GM06990 (cell line): ENCODE results near the gene PKD1L1.
"Not testable (repeated sequence)": the region's sequence is repeated elsewhere in the genome, so short reads cannot be mapped to it uniquely, and the experiment has no call there.

ENCODE experiments used
- DNase-seq: peaks from one replicate; pipeline ENCODE4 v3.0.0-alpha.2; 2011; ENCODE audit not compliant: insufficient read length; ENCODE audit errors: extremely low read depth
- H3K27me3 ChIP-seq: replicated peaks from 2 replicates; pipeline ENCODE4 v1.6.0; 2011; ENCODE audit warnings: low read length; ENCODE audit not compliant: control insufficient read depth, insufficient read depth
- H3K36me3 ChIP-seq: 2 replicates; pipeline ENCODE4 v1.5.1; 2011; ENCODE audit warnings: low read length; ENCODE audit not compliant: control insufficient read depth, insufficient read depth
- H3K4me3 ChIP-seq: replicated peaks from 2 replicates; pipeline ENCODE4 v1.5.1; 2011; ENCODE audit warnings: low read depth, mild to moderate bottlenecking, control low read depth, low read length
- TF ChIP-seq, protein P1 (sequence below): IDR thresholded peaks from 2 replicates; pipeline ENCODE4 v1.5.1; 2011; ENCODE audit warnings: low read length, control low read depth, mild to moderate bottlenecking, inconsistent platforms; ENCODE audit not compliant: insufficient read depth, poor library complexity, severe bottlenecking

The PKD1L1 gene

DNA sequence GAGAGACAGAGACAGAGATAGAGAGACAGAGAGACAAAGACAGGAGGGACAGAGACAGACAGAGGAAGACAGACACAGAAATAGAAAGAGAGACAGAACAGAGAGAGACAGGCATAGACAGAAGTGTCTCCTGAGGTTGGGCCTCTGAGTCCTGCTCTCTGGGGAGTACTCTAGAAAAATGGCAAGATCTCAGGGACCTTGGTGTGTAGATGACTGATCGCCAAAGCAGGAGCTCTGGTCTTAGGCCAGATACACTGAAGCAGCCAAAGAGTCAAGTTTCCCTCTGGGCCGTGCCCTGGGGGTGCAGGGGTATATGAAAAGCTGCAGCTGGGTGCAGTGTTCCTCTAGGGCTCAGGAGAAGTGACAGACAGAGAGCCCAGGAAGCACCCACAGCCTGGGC, 189.7 kb downstream of the PKD1L1 start:
- no peak overlapping the region for H3K4me3 ChIP-seq
- TF ChIP-seq, protein P1, sequence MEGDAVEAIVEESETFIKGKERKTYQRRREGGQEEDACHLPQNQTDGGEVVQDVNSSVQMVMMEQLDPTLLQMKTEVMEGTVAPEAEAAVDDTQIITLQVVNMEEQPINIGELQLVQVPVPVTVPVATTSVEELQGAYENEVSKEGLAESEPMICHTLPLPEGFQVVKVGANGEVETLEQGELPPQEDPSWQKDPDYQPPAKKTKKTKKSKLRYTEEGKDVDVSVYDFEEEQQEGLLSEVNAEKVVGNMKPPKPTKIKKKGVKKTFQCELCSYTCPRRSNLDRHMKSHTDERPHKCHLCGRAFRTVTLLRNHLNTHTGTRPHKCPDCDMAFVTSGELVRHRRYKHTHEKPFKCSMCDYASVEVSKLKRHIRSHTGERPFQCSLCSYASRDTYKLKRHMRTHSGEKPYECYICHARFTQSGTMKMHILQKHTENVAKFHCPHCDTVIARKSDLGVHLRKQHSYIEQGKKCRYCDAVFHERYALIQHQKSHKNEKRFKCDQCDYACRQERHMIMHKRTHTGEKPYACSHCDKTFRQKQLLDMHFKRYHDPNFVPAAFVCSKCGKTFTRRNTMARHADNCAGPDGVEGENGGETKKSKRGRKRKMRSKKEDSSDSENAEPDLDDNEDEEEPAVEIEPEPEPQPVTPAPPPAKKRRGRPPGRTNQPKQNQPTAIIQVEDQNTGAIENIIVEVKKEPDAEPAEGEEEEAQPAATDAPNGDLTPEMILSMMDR = no peak
- no peaks in the 10 kb centered on the region for H3K27me3 ChIP-seq
- H3K36me3 ChIP-seq = no peaks in the 10 kb centered on the region
- no peak for DNase-seq

DNA sequence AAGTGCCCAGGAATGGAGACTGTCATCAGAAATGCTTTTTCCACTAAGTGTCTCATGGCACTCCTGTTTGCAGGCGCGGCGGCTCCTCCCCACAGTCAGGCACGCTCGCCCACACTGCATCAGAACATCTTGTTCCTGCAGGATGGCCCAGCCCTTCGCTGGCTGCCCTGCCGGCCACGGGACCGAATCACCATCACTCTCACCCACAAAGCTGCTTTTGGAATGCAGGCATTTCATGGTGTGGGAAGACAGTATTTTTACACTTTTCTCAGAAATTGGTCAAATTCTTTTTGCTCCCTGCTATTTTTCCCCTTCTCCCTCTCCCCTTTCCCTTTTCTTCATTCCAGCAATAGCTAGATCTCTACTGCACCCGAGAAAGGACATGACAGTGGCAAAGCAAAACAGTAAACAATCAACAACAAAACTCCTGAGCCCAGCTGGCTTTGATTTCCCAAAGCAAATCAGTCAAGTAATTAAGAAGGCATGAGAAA, 190.3 kb downstream of the PKD1L1 start:
- TF ChIP-seq, protein P1 = no peak
- no peak overlapping the region for H3K4me3 ChIP-seq
- no peaks in the 10 kb centered on the region for H3K27me3 ChIP-seq
- DNase-seq = no peak
- no peaks in the 10 kb centered on the region for H3K36me3 ChIP-seq

DNA sequence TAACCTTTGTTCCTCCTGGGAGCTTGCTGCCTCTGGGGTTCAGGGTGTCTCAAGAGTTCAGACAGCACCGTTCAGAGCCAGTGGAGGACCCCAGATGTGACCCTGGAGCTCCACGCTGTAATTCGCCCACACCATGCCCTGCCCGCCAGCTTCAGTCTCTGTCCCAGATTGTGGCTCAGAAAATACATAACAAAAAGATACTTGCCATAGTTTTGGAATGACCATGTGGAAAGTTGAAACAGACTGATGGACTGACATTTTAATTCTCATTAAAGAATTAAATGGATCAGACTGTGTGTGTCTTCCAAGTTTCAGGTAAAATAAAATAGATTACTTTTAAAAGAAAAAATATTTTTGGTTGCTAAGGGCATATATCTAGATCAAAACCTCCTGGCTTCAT, 191.6 kb downstream of the PKD1L1 start:
- no peak for DNase-seq
- H3K27me3 ChIP-seq = no peaks in the 10 kb centered on the region
- TF ChIP-seq, protein P1 = no peak
- H3K36me3 ChIP-seq = no peaks in the 10 kb centered on the region
- no peak overlapping the region for H3K4me3 ChIP-seq

DNA sequence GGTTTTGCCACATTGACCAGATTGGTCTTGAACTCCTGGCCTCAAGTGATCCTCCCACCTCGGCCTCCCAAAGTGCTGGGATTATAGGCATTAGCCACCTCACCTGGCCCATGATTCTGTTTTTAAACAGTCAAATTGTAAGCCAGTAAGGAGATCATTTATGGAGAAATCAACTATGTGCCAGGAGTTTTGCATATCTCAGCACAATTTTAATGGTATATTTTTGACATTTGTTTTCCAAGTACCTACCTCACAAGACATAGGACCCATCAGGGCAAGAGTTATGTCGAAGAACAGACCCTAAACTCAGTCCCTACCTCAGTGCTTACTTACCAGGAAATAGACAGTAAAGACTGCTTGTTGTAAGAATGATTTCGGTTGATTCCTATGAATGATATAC, 193.0 kb downstream of the PKD1L1 start:
- no peak overlapping the region for H3K4me3 ChIP-seq
- no peaks in the 10 kb centered on the region for H3K27me3 ChIP-seq
- no peak for DNase-seq
- H3K36me3 ChIP-seq = no peaks in the 10 kb centered on the region
- TF ChIP-seq, protein P1 = no peak

DNA sequence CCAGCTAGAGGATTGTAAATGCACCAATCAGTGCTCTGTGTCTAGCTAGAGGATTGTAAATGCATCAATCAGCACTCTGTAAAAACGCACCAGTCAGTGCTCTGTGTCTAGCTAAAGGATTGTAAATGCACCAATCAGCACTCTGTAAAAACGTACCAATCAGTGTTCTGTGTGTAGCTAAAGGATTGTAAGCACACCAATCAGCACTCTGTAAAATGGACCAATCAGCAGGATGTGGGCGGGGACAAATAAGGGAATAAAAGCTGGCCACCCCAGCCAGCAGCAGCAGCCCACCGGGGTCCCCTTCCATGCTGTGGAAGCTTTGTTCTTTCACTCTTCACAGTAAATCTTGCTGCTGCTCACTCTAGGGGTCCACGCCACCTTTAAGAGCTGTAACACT, 196.5 kb downstream of the PKD1L1 start:
- not testable (repeated sequence) for H3K4me3 ChIP-seq, DNase-seq, H3K27me3 ChIP-seq, H3K36me3 ChIP-seq

DNA sequence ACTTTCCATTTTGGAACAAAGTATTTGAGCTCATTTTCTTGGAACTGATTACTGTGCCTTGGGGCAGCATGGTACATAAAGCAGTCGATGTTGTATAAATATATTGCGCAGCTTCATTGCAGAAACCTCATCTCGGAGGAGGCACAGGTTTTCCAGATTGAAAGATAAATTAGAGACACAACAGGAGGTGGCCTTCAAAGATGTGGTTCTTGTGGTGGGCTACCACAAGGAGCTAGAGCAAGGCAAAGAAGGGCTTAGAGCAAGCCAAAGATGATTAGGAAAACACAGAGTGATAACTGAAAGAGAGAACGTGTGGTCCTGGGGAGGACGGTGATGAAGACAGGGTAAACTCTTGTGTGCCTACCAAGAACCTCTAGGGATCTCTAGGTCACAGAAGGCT, 197.2 kb downstream of the PKD1L1 start:
- no peak overlapping the region for H3K4me3 ChIP-seq
- TF ChIP-seq, protein P1 = no peak
- H3K27me3 ChIP-seq = peaks cover 3% of the 10 kb centered on the region; the same call in 1 of the 2 replicates
- DNase-seq = no peak
- H3K36me3 ChIP-seq = no peaks in the 10 kb centered on the region
